ENCODE data around the gene C19orf47. TPM values are rescaled to one million over a fixed set of nuclear protein-coding genes. Genes with fewer than 3 reads are reported as not detected.
A peak's percentile ranks its signal among the peaks of the same experiment; 100 is the strongest.

The C19orf47 gene
- total RNA-seq, 2 experiments from 2014 or later = 15.6 to 33.8 TPM

DNA sequence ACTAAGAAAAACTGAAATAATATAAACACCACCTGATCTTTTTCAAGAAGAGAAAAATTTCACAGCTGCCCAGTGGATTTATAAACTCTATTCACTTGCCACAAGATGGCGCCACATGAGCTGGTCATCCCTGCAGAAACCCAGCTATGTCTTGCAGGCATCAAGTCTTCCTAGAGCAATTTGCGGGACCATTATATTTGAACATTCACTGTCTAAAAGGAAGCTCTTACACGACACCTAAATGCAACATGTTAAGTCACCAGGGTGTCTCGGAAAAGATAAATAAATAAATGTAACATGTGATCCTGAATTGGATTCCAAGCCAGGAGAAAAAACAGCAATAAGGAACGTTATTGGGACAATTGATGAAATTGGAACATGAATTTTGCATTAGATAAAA, 42.8 kb downstream of the C19orf47 start:
- Histone ChIP-seq H3K4me3 (ENCODE audit: low read depth, low read length, poor library complexity, severe bottlenecking) (no peak overlapping the region), H2AFZ (ENCODE audit: low read length) (no peak overlapping the region), H3K9me2 (ENCODE audit: insufficient read depth, low read length) (no peaks in the 10 kb centered on the region), H3K27ac (ENCODE audit: low read depth, low read length, poor library complexity, severe bottlenecking) (no peak overlapping the region), H3K36me3 (ENCODE audit: insufficient read depth, low read length) (no peaks in the 10 kb centered on the region), H3K9me3 (ENCODE audit: low read length) (no peaks in the 10 kb centered on the region), H3K4me1 (ENCODE audit: insufficient read depth, low read length, poor library complexity, severe bottlenecking) (peaks cover 4% of the 10 kb centered on the region), H3K79me2 (ENCODE audit: insufficient read depth, low read depth, low read length) (no peaks in the 10 kb centered on the region), H3K4me2 (ENCODE audit: low read length) (no peak overlapping the region), H4K20me1 (ENCODE audit: insufficient read depth, low read length) (no peaks in the 10 kb centered on the region)
- no TSS peak for BruUV-seq (replicated peaks)
- DNase-seq (ENCODE audit: low spot score) = peak; percentile 91
- POLR2A ChIA-PET = interaction anchor here (0.6 to 0.9 kb wide), 2 partner anchors 18 to 105 kb away, joined by 5 to 7 read pairs; no protein-coding TSS in a partner anchor
- TF ChIP-seq, protein P1, sequence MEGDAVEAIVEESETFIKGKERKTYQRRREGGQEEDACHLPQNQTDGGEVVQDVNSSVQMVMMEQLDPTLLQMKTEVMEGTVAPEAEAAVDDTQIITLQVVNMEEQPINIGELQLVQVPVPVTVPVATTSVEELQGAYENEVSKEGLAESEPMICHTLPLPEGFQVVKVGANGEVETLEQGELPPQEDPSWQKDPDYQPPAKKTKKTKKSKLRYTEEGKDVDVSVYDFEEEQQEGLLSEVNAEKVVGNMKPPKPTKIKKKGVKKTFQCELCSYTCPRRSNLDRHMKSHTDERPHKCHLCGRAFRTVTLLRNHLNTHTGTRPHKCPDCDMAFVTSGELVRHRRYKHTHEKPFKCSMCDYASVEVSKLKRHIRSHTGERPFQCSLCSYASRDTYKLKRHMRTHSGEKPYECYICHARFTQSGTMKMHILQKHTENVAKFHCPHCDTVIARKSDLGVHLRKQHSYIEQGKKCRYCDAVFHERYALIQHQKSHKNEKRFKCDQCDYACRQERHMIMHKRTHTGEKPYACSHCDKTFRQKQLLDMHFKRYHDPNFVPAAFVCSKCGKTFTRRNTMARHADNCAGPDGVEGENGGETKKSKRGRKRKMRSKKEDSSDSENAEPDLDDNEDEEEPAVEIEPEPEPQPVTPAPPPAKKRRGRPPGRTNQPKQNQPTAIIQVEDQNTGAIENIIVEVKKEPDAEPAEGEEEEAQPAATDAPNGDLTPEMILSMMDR (conservative IDR thresholded peaks at IDR 0.05; ENCODE audit: low read length) = peak; percentile 96
- TF ChIP-seq EZH2phosphoT487 (IDR thresholded peaks at IDR 0.05; ENCODE audit: borderline replicate concordance, low read depth, low read length) = no peak
- intact Hi-C loops (cut with micrococcal nuclease; ENCODE audit: unreplicated experiment) = loop anchor here (1.0 to 10.0 kb wide), 7 partner anchors 72 to 293 kb away; partner anchors contain the start of gene SERTAD3
- CTCF ChIA-PET (ENCODE audit: unreplicated experiment) = interaction anchor here (0.6 to 0.7 kb wide), 3 partner anchors 31 to 1596 kb away, joined by 3 to 9 read pairs (median 4); no protein-coding TSS in a partner anchor

- H3K79me2 ChIP-seq (ENCODE audit: insufficient read depth, low read depth, low read length) = no peaks in the 10 kb centered on the region
- intact Hi-C loops (cut with micrococcal nuclease; ENCODE audit: unreplicated experiment) = loop anchor here (2.0 to 10.0 kb wide), 4 partner anchors 100 to 294 kb away; partner anchors contain the start of gene SERTAD3
These were observed 43.9 kb downstream of the C19orf47 start for GRCh38 chr19:40304306-40304705.

DNA sequence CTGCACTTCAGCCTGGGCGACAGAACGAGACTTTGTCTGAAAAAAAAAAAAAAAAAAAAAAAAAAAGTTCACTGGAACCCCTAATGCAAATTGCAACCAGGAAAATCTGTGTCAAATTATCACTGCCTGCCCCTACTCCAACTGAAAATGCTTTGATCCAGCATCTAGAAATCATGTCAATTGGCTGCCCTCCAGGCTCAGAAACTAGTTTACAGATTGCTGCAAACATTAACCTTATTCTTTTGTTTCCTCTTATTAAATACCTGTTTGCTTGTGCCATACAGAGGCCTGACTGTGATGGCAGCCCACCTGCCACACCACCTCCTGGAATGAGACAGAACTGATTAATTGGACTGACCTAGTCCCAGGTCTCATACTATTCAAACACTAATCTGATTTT, 44.4 kb downstream of the C19orf47 start:
- Histone ChIP-seq H3K4me1 (ENCODE audit: insufficient read depth, low read length, poor library complexity, severe bottlenecking) (peaks cover 4% of the 10 kb centered on the region), H2AFZ (ENCODE audit: low read length) (no peak overlapping the region), H3K79me2 (ENCODE audit: insufficient read depth, low read depth, low read length) (no peaks in the 10 kb centered on the region), H3K4me2 (ENCODE audit: low read length) (no peak overlapping the region), H3K9me3 (ENCODE audit: low read length) (no peaks in the 10 kb centered on the region), H3K4me3 (ENCODE audit: low read depth, low read length, poor library complexity, severe bottlenecking) (no peak overlapping the region), H4K20me1 (ENCODE audit: insufficient read depth, low read length) (no peaks in the 10 kb centered on the region), H3K36me3 (ENCODE audit: insufficient read depth, low read length) (no peaks in the 10 kb centered on the region), H3K27ac (ENCODE audit: low read depth, low read length, poor library complexity, severe bottlenecking) (no peak overlapping the region), H3K9me2 (ENCODE audit: insufficient read depth, low read length) (no peaks in the 10 kb centered on the region)
- TF ChIP-seq, protein P1 (conservative IDR thresholded peaks at IDR 0.05; ENCODE audit: low read length) = no peak
- intact Hi-C loops (cut with micrococcal nuclease; ENCODE audit: unreplicated experiment) = loop anchor here (2.0 to 10.0 kb wide), 4 partner anchors 101 to 295 kb away; partner anchors contain the start of gene SERTAD3
- POLR2A ChIA-PET = no interaction called here
- CTCF ChIA-PET (ENCODE audit: unreplicated experiment) = no interaction called here
- DNase-seq (ENCODE audit: low spot score) = no peak
- no TSS peak for BruUV-seq (replicated peaks)

More at GRCh38 chr19:40304306-40304705, 43.9 kb downstream of the C19orf47 start:
- no peak overlapping the region for H2AFZ ChIP-seq (ENCODE audit: low read length)
- no peaks in the 10 kb centered on the region for H4K20me1 ChIP-seq (ENCODE audit: insufficient read depth, low read length)
- H3K4me3 ChIP-seq (ENCODE audit: low read depth, low read length, poor library complexity, severe bottlenecking) = no peak overlapping the region
- DNase-seq (ENCODE audit: low spot score) = no peak
- H3K9me2 ChIP-seq (ENCODE audit: insufficient read depth, low read length) = no peaks in the 10 kb centered on the region
- POLR2A ChIA-PET = no interaction called here
- no peak overlapping the region for H3K4me2 ChIP-seq (ENCODE audit: low read length)
- H3K27ac ChIP-seq (ENCODE audit: low read depth, low read length, poor library complexity, severe bottlenecking) = no peak overlapping the region
- no peaks in the 10 kb centered on the region for H3K9me3 ChIP-seq (ENCODE audit: low read length)
- CTCF ChIA-PET (ENCODE audit: unreplicated experiment) = no interaction called here
- BruUV-seq (replicated peaks) = no TSS peak
- no peaks in the 10 kb centered on the region for H3K36me3 ChIP-seq (ENCODE audit: insufficient read depth, low read length)
- H3K4me1 ChIP-seq (ENCODE audit: insufficient read depth, low read length, poor library complexity, severe bottlenecking) = peaks cover 4% of the 10 kb centered on the region
- no peak for TF ChIP-seq EZH2phosphoT487 (IDR thresholded peaks at IDR 0.05; ENCODE audit: borderline replicate concordance, low read depth, low read length)
- TF ChIP-seq, protein P1 (conservative IDR thresholded peaks at IDR 0.05; ENCODE audit: low read length) = no peak

Measured in OCI-LY7 (cell line).